Breast epithelium (tissue), 4 donors: ENCODE data around the gene NID2. TPM values are rescaled to one million over a fixed set of nuclear protein-coding genes. Genes with fewer than 3 reads are reported as not detected.

Experiments used
- DNase-seq, 2 donors: peaks; one replicate each; pipeline ENCODE4 v3.0.0-alpha.2; 2019; ENCODE audit warnings: low spot score in 2 of 2
- H3K27ac ChIP-seq, 2 donors: fragments of 200-600 bp; sonication (generic) in 1 of 2; one replicate each; pipeline ENCODE4 v1.5.1; 2016 to 2019; ENCODE audit warnings: mild to moderate bottlenecking in 1 of 2
- H3K27me3 ChIP-seq, 2 donors: fragments of 200-600 bp; sonication (generic) in 1 of 2; one replicate each; pipeline versions ENCODE4 v1.5.1 to v1.6.0; 2017 to 2019; ENCODE audit warnings: control low read depth in 1 of 2, mild to moderate bottlenecking in 1 of 2
- H3K36me3 ChIP-seq: fragments of 200-600 bp; one replicate; pipeline ENCODE4 v1.5.1; 2019
- H3K4me1 ChIP-seq, 2 donors: fragments of 200-600 bp; sonication (generic); one replicate each; pipeline ENCODE4 v1.5.1; 2016 to 2019; ENCODE audit warnings: control low read depth in 1 of 2
- H3K4me3 ChIP-seq, 3 donors: fragments of 200-600 bp; sonication (generic); 1 replicate in 2 of 3; 2 replicates in 1 of 3; pipeline ENCODE4 v1.5.1; 2016 to 2019; ENCODE audit warnings: mild to moderate bottlenecking in 3 of 3, moderate library complexity in 2 of 3
- H3K9me3 ChIP-seq, 2 donors: fragments of 200-600 bp; sonication (generic) in 1 of 2; one replicate each; pipeline ENCODE4 v1.5.1; 2016 to 2019; ENCODE audit warnings: control low read depth in 1 of 2
- CTCF ChIP-seq, 3 donors: fragments of 450-650 bp; IDR thresholded peaks; one replicate each; pipeline ENCODE4 v1.5.1; 2016 to 2017; ENCODE audit warnings: antibody characterized with exemption in 3 of 3, mild to moderate bottlenecking in 3 of 3, moderate library complexity in 3 of 3
- POLR2A ChIP-seq: fragments of 450-650 bp; IDR thresholded peaks from one replicate; pipeline ENCODE4 v1.6.1; 2016; ENCODE audit warnings: antibody characterized with exemption, mild to moderate bottlenecking, moderate library complexity
- POLR2AphosphoS5 ChIP-seq, 3 donors: sonication (generic); formaldehyde crosslinking; IDR thresholded peaks; one replicate each; pipeline ENCODE4 v1.6.1; 2017; ENCODE audit warnings: antibody characterized with exemption in 3 of 3
- intact Hi-C: fragments of 100-400 bp; cut with DNase I; formaldehyde crosslinking; loops from one replicate; pipeline ENCODE4 v1.15.1; 2023; ENCODE audit warnings: low total_unique reads
- total RNA-seq, 3 donors: library from RNA; depleted of rRNA; stranded (reverse); fragments of >200 nt; gene quantifications; one replicate each; pipeline ENCODE4 v1.1.0, GENCODE V29; 2016

The NID2 gene
- total RNA-seq, 3 donors from 2014 or later = 10.9 to 30.8 (median 14.2) TPM

GRCh38 chr14:52005625-52006024 is 63.2 kb downstream of the NID2 start:
- Histone ChIP-seq H3K4me1 (no peaks in the 10 kb centered on the region), H3K27ac (no peak overlapping the region), H3K27me3 (no peaks in the 10 kb centered on the region), H3K9me3 (no peaks in the 10 kb centered on the region), H3K4me3 (no peak overlapping the region), H3K36me3 (peaks cover 12% of the 10 kb centered on the region)
- intact Hi-C loops = no loop called here
- no peak for DNase-seq
- no peak for TF ChIP-seq POLR2A
- TF ChIP-seq POLR2AphosphoS5 (IDR thresholded peaks at IDR 0.05) = no peak
- no peak for TF ChIP-seq CTCF (IDR thresholded peaks at IDR 0.05)

GRCh38 chr14:52003324-52003723 is 65.5 kb downstream of the NID2 start:
- TF ChIP-seq CTCF (IDR thresholded peaks at IDR 0.05) (no peak), POLR2A (no peak), POLR2AphosphoS5 (IDR thresholded peaks at IDR 0.05) (no peak)
- H3K27me3 ChIP-seq = no peaks in the 10 kb centered on the region
- H3K9me3 ChIP-seq = no peaks in the 10 kb centered on the region
- H3K4me3 ChIP-seq = no peak overlapping the region
- H3K36me3 ChIP-seq = peaks cover 12% of the 10 kb centered on the region
- intact Hi-C loops = no loop called here
- H3K4me1 ChIP-seq = no peaks in the 10 kb centered on the region
- H3K27ac ChIP-seq = no peak overlapping the region
- no peak for DNase-seq

- intact Hi-C loops = no loop called here
- Histone ChIP-seq H3K36me3 (peaks cover 12% of the 10 kb centered on the region), H3K27ac (no peak overlapping the region)
These were observed 66.3 kb downstream of the NID2 start for GRCh38 chr14:52002542-52002941.

GRCh38 chr14:52000696-52001095 is 68.2 kb downstream of the NID2 start:
- H3K27me3 ChIP-seq = no peaks in the 10 kb centered on the region

More at GRCh38 chr14:52002542-52002941, 66.3 kb downstream of the NID2 start:
- no peaks in the 10 kb centered on the region for H3K4me1 ChIP-seq
- H3K27me3 ChIP-seq = no peaks in the 10 kb centered on the region
- DNase-seq = no peak
- H3K4me3 ChIP-seq = no peak overlapping the region
- no peaks in the 10 kb centered on the region for H3K9me3 ChIP-seq
- TF ChIP-seq POLR2AphosphoS5 (IDR thresholded peaks at IDR 0.05) (no peak), POLR2A (no peak), CTCF (IDR thresholded peaks at IDR 0.05) (no peak)

More at GRCh38 chr14:52000696-52001095, 68.2 kb downstream of the NID2 start:
- TF ChIP-seq POLR2A (no peak), POLR2AphosphoS5 (IDR thresholded peaks at IDR 0.05) (no peak), CTCF (IDR thresholded peaks at IDR 0.05) (no peak)
- Histone ChIP-seq H3K4me1 (no peaks in the 10 kb centered on the region), H3K27ac (no peak overlapping the region), H3K9me3 (no peaks in the 10 kb centered on the region), H3K4me3 (no peak overlapping the region), H3K36me3 (peaks cover 11% of the 10 kb centered on the region)
- DNase-seq = no peak
- intact Hi-C loops = no loop called here
